HCT116 (cell line): ENCODE measurements around the gene ZNF652. TPM values are rescaled to one million over a fixed set of nuclear protein-coding genes. Genes with fewer than 3 reads are reported as not detected.

ENCODE experiments used
- ATAC-seq: fragments of 200-7000 bp; cut with Tn5 transposase; 2 replicates; pipeline ENCODE4 v1.9.1; 2020; ENCODE audit warnings: mild to moderate bottlenecking, moderate library complexity
- BruUV-seq: library from RNA; stranded (reverse); fragments of 400-500 nt; replicated peaks from 2 replicates; lab custom pipeline; 2021; lab: Mats Ljungman, UMichigan
- CTCF ChIA-PET: fragments of 300-600 bp; sonication (Branson Sonifier 250); formaldehyde crosslinking; loops from one replicate; lab custom pipeline; 2021; ENCODE audit warnings: antibody characterized with exemption; lab: Charles Lee
- POLR2A ChIA-PET: fragments of 300-600, 350-600 bp; sonication (Branson Sonifier 250); formaldehyde crosslinking; loops from one replicate; lab custom pipeline; 2021; ENCODE audit warnings: antibody characterized with exemption; lab: Charles Lee
- RAD21 ChIA-PET, 2 experiments: fragments of 300-600 bp; sonication (Branson Sonifier 250); formaldehyde crosslinking; loops; one replicate each; lab custom pipeline; 2023; ENCODE audit warnings: low total read pairs in 2 of 2; ENCODE audit not compliant: uncharacterized antibody in 2 of 2, unreplicated experiment in 2 of 2, low non-redundant PET in 1 of 2; lab: Charles Lee
- DNase-seq: peaks from one replicate; pipeline ENCODE4 v3.0.0-alpha.2; 2010; ENCODE audit warnings: low read depth, low spot score
- H2AFZ ChIP-seq: fragments of 200-600 bp; shearing (Covaris generic), sonication (generic); 2 replicates; pipeline ENCODE4 v1.6.1; 2017; ENCODE audit warnings: low read depth, mixed run types, mixed read lengths, antibody characterized with exemption, low read length; ENCODE audit not compliant: poor library complexity, severe bottlenecking
- H3K27ac ChIP-seq: 2 replicates; pipeline ENCODE4 v1.5.1; 2012; ENCODE audit warnings: low read depth, low read length
- H3K27me3 ChIP-seq: fragments of 200-600 bp; sonication (generic); 2 replicates; pipeline ENCODE4 v1.6.1; 2016; ENCODE audit warnings: mixed run types, low read length, mixed read lengths; ENCODE audit not compliant: insufficient read depth
- H3K36me3 ChIP-seq, 2 experiments: fragments of 200-500 bp in 1 of 2; fragments of 200-600 bp in 1 of 2; sonication (Bioruptor generic) in 1 of 2; sonication (generic) in 1 of 2; 2 replicates each; pipeline versions ENCODE4 v1.5.1 to v1.6.1; 2014 to 2016; ENCODE audit warnings: low read length in 2 of 2, inconsistent platforms in 1 of 2, mixed read lengths in 1 of 2, mixed run types in 1 of 2; ENCODE audit not compliant: insufficient read depth in 2 of 2, control insufficient read depth in 1 of 2
- H3K4me1 ChIP-seq, 2 experiments: fragments of 200-600 bp in 1 of 2; sonication (generic) in 1 of 2; 2 replicates each; pipeline versions ENCODE4 v1.5.1 to v1.6.1; 2012 to 2017; ENCODE audit warnings: low read length in 2 of 2, inconsistent platforms in 1 of 2, mild to moderate bottlenecking in 1 of 2, mixed read lengths in 1 of 2, mixed run types in 1 of 2, moderate library complexity in 1 of 2; ENCODE audit not compliant: insufficient read depth in 2 of 2, control insufficient read depth in 1 of 2
- H3K4me2 ChIP-seq: fragments of 200-600 bp; sonication (generic); 2 replicates; pipeline ENCODE4 v1.6.1; 2017; ENCODE audit warnings: mixed run types, low read length, mixed read lengths
- H3K4me3 ChIP-seq, 2 experiments: fragments of 200-600 bp in 1 of 2; sonication (generic) in 1 of 2; replicated peaks in 1 of 2; 2 replicates each; pipeline ENCODE4 v1.5.1; 2011 to 2016; ENCODE audit warnings: low read length in 2 of 2, control low read depth in 1 of 2, low read depth in 1 of 2, mild to moderate bottlenecking in 1 of 2, mixed read lengths in 1 of 2, mixed run types in 1 of 2
- H3K79me2 ChIP-seq: fragments of 200-600 bp; sonication (generic); 2 replicates; pipeline ENCODE4 v1.6.1; 2017; ENCODE audit warnings: mild to moderate bottlenecking, mixed run types, low read length, moderate library complexity, mixed read lengths; ENCODE audit not compliant: insufficient read depth
- H3K9ac ChIP-seq: fragments of 200-600 bp; sonication (generic); 2 replicates; pipeline ENCODE4 v1.6.1; 2016; ENCODE audit warnings: low read length, mixed read lengths
- H3K9me2 ChIP-seq: fragments of 200-600 bp; sonication (generic), shearing (Covaris generic); 2 replicates; pipeline ENCODE4 v1.6.1; 2017; ENCODE audit warnings: mixed run types, mild to moderate bottlenecking, moderate library complexity; ENCODE audit not compliant: insufficient read depth
- H3K9me3 ChIP-seq, 2 experiments: fragments of 200-500 bp in 1 of 2; fragments of 200-600 bp in 1 of 2; sonication (Bioruptor generic) in 1 of 2; sonication (generic) in 1 of 2; 2 replicates each; pipeline ENCODE4 v1.6.1; 2014 to 2017; ENCODE audit warnings: low read length in 2 of 2, mixed read lengths in 2 of 2, inconsistent platforms in 1 of 2, low read depth in 1 of 2, mild to moderate bottlenecking in 1 of 2, mixed run types in 1 of 2, moderate library complexity in 1 of 2; ENCODE audit not compliant: control insufficient read depth in 1 of 2, insufficient read depth in 1 of 2
- H4K20me1 ChIP-seq: fragments of 200-600 bp; sonication (generic), shearing (Covaris generic); 2 replicates; pipeline ENCODE4 v1.6.1; 2017; ENCODE audit warnings: mixed run types, mild to moderate bottlenecking, moderate library complexity; ENCODE audit not compliant: insufficient read depth
- EZH2phosphoT487 ChIP-seq: fragments of 200-600 bp; IDR thresholded peaks from 2 replicates; pipeline ENCODE4 v1.6.1; 2018; ENCODE audit warnings: antibody characterized with exemption, borderline replicate concordance
- MAX ChIP-seq: IDR thresholded peaks from 2 replicates; pipeline ENCODE4 v1.6.1; 2012
- intact Hi-C: fragments of 100-400 bp; cut with micrococcal nuclease; formaldehyde crosslinking; loops from 2 replicates; pipeline ENCODE4 v1.10.0; 2022
- total RNA-seq: library from RNA; stranded (reverse); gene quantifications from one replicate; pipeline ENCODE4 v1.2.1, GENCODE V29; 2021; ENCODE audit not compliant: unreplicated experiment
- TF ChIP-seq, protein P1 (sequence below): IDR thresholded peaks from 2 replicates; pipeline ENCODE4 v1.6.1; 2012; ENCODE audit warnings: low read depth

Gene ZNF652
- total RNA-seq, 1 experiment from 2014 or later: 27.8 TPM

DNA sequence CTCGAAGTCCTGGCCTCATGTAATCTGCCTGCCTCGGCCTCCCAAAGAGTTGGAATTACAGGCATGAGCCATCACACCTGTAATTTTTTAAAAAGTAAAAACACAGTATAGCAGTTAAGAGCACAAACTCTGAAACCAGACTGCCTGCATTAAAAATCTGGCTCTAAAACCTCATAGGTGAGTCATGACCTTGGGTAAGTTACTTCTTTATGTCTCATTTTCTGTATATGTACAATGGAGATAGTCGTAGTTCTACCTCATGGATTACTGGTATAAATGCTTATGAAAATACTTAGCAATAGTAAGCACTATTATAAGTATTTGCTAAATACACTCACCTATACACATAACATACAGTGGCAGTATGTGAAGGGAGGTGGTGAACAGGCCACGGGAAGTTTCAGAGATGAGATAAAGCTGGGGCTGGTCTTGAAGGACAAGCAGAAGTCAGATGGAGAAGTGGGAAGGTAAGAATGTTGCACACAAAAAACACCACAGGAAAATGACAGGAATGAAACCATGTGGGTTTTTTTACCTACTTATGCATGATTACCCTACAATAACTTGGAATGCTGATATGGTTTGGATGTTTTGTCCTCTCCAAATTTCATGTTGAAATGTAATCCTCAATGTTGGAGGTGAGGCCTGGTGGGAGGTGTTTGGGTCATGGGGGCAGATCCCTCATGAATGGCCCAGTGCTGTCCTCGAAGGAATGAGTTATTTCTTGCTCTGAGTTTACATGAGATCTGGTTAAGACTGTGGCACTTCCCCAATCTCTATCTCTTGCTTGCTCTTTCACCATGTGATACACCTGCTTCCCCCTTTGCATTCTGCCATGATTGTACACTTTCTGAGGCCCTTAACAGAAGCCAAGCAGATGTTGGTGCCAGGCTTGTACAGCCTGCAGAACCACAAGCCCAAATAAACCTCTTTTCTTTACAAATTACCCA, 33.9 kb downstream of the ZNF652 start:
- no peak overlapping the region for H2AFZ ChIP-seq
- H4K20me1 ChIP-seq: no peaks in the 10 kb centered on the region
- no peaks in the 10 kb centered on the region for H3K9me2 ChIP-seq
- no peaks in the 10 kb centered on the region for H3K9me3 ChIP-seq
- H3K4me1 ChIP-seq: no peaks in the 10 kb centered on the region
- intact Hi-C loops: no loop called here
- RAD21 ChIA-PET: no interaction called here
- DNase-seq (no peak), ATAC-seq (no peak)
- CTCF ChIA-PET: no interaction called here
- no peaks in the 10 kb centered on the region for H3K36me3 ChIP-seq
- TF ChIP-seq EZH2phosphoT487 (no peak), MAX (no peak)
- TF ChIP-seq, protein P1, sequence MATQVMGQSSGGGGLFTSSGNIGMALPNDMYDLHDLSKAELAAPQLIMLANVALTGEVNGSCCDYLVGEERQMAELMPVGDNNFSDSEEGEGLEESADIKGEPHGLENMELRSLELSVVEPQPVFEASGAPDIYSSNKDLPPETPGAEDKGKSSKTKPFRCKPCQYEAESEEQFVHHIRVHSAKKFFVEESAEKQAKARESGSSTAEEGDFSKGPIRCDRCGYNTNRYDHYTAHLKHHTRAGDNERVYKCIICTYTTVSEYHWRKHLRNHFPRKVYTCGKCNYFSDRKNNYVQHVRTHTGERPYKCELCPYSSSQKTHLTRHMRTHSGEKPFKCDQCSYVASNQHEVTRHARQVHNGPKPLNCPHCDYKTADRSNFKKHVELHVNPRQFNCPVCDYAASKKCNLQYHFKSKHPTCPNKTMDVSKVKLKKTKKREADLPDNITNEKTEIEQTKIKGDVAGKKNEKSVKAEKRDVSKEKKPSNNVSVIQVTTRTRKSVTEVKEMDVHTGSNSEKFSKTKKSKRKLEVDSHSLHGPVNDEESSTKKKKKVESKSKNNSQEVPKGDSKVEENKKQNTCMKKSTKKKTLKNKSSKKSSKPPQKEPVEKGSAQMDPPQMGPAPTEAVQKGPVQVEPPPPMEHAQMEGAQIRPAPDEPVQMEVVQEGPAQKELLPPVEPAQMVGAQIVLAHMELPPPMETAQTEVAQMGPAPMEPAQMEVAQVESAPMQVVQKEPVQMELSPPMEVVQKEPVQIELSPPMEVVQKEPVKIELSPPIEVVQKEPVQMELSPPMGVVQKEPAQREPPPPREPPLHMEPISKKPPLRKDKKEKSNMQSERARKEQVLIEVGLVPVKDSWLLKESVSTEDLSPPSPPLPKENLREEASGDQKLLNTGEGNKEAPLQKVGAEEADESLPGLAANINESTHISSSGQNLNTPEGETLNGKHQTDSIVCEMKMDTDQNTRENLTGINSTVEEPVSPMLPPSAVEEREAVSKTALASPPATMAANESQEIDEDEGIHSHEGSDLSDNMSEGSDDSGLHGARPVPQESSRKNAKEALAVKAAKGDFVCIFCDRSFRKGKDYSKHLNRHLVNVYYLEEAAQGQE: no peak
- no peak overlapping the region for H3K27ac ChIP-seq
- H3K27me3 ChIP-seq: no peaks in the 10 kb centered on the region
- H3K9ac ChIP-seq: no peak overlapping the region
- no peak overlapping the region for H3K4me3 ChIP-seq
- no peak overlapping the region for H3K4me2 ChIP-seq
- POLR2A ChIA-PET: no interaction called here
- peaks cover 42% of the 10 kb centered on the region for H3K79me2 ChIP-seq
- BruUV-seq: no TSS peak
